GM21529 (cell line): ENCODE measurements around the gene NAALADL1.

Source experiments
- ATAC-seq: cut with Tn5 transposase; IDR thresholded peaks from one replicate; pipeline ENCODE4 v1.9.1; 2021; ENCODE audit not compliant: unreplicated experiment

The NAALADL1 gene, protein sequence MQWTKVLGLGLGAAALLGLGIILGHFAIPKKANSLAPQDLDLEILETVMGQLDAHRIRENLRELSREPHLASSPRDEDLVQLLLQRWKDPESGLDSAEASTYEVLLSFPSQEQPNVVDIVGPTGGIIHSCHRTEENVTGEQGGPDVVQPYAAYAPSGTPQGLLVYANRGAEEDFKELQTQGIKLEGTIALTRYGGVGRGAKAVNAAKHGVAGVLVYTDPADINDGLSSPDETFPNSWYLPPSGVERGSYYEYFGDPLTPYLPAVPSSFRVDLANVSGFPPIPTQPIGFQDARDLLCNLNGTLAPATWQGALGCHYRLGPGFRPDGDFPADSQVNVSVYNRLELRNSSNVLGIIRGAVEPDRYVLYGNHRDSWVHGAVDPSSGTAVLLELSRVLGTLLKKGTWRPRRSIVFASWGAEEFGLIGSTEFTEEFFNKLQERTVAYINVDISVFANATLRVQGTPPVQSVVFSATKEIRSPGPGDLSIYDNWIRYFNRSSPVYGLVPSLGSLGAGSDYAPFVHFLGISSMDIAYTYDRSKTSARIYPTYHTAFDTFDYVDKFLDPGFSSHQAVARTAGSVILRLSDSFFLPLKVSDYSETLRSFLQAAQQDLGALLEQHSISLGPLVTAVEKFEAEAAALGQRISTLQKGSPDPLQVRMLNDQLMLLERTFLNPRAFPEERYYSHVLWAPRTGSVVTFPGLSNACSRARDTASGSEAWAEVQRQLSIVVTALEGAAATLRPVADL

GRCh38 chr11:65058419-65059054, at the start of gene NAALADL1:
TSS of gene NAALADL1 (minus strand) at chr11:65058553. CDS start at chr11:65058521, 32 bp downstream.
- ATAC-seq = no peak

DNA sequence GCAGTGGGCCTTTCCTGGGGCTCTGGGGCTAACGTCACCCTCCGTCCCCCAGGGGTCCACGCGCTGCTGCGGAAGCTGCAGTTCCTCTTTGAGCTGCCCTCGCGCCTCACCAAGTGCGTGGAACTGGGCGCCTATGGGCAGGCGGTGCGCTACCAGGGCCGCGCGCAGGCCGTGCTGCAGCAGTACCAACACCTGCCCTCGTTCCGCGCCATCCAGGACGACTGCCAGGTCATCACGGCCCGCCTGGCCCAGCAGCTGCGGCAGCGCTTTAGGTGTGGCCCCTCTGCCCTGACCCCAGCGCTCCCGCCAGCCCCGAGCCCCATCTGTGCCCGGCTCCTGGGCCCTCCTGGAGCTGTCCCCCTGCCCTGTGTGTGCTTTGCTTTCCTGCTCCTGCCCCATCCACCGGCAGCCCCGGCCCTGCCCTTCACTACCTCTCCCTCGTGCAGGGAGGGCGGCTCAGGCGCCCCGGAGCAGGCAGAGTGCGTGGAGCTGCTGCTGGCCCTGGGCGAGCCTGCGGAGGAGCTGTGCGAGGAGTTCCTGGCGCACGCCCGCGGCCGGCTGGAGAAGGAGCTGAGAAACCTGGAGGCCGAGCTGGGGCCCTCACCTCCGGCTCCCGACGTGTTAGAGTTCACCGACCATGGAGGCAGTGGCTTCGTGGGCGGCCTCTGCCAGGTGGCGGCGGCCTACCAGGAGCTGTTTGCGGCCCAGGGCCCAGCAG, 49.6 kb upstream of the NAALADL1 start:
- ATAC-seq = no peak

GRCh38 chr11:65107078-65107477, 48.7 kb upstream of the NAALADL1 start:
- no peak for ATAC-seq

DNA sequence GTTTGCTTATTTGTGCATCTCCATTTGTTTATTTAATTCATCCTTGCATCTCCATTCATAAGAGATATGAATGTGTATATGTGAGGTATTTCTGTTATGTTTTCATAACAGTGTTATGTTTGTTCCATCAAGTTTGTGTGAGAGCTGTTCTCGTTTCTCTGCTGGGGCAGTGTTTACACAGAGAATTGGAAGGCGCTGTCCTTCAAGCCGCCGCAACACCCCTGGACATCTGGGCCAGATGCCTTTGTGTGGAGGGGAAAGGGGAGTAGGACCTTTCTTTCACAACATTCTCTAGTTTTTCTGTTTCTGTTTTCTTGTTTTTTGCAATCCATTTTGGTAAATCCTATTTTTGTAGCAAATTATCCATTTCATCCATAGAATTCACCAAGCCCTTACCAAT, 46.3 kb upstream of the NAALADL1 start:
- no peak for ATAC-seq

DNA sequence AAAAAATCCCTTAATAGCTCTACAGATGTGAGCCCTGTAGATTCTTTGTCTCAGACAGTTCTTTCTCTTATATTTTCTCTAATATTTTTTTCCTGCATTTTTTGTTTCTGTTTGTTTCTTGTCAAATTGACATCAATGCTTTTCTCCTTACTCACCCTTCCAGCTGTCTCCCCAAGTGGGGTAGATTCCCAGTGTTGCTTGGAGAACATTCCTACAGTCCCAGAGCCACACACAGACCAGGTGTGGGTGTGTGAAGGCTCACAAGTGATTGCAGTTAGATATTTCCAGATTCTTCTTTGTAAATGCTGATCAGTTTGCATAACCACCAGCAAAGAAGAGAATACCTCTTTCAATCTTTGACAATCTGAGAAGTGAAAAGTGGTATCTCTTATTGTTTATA, 45.1 kb upstream of the NAALADL1 start:
- ATAC-seq = no peak

GRCh38 chr11:65102142-65103095, 44.1 kb upstream of the NAALADL1 start:
- ATAC-seq = no peak

DNA sequence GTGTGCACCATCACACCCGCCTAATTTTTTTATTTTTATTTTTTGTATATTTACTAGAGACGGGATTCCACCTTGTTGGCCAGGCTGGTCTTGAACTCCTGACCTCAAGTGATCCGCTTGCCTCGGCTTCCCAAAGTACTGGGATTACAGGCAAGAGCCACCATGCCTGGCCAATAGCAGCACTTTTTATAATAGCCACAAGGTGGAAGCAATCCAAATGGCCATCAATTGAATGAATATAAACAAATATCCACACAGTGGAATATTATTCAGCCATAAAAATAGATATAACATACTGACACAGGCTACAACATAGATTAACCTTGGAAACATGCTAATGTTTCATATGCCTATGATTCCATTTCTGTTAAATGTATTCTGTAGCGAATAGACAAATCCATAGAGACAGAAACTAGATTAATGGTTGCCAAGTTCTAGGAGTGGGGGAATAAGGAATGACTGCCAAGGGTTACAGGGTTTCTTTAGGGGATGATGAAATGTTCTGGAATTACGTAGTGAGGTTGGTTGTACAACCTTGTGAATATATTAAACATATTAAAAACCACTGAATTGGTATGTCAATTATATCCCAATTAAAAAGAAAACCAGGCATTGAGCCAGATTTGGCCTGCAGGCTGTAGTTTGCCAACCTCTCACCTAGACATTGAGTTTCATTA, 42.5 kb upstream of the NAALADL1 start:
- ATAC-seq = no peak

- no peak for ATAC-seq
Observed at GRCh38 chr11:65096926-65097325, 38.6 kb upstream of the NAALADL1 start.

DNA sequence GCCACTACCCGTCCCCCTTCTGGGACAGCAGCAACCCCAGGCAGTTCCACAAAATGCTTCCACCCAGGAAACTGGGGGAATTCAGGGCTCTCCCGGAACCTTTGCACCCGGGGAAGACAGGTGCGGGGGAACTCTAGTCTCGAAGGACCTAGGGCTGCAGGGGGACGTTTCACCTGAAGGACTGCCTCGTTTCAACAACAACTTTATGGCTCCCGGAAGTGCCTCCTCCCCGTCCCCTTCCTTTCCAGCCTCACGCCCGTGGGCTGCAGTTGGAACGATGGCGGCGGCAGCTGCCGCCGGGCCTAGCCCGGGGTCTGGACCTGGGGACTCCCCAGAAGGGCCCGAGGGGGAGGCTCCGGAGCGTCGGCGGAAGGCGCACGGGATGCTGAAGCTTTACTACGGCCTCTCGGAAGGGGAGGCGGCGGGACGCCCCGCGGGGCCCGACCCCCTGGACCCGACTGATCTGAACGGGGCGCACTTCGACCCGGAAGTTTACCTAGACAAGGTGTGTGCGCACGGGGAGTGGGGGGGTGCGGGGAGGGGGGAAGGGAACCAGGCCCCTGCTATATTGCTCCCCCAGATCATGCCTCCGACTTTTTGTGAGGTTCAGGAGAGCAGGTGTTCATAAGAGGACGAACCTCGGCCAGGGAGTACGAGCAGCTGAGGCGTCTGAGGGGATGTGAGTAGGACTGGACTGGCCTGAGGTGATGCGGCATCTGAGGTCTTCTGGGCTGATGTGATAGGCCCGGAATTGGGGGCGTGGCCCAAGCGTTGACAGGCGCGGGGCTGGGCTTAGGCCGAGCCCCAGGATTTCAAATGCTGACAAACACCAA, 37.8 kb upstream of the NAALADL1 start, which contains the start of gene VPS51:
Gene VPS51 (plus strand): TSS at position 241 of the 833 bp plus-strand sequence. CDS start 37 bp downstream, at position 278.
- ATAC-seq = peak; percentile 89

GRCh38 chr11:65095427-65095826, 37.1 kb upstream of the NAALADL1 start:
- ATAC-seq = no peak

DNA sequence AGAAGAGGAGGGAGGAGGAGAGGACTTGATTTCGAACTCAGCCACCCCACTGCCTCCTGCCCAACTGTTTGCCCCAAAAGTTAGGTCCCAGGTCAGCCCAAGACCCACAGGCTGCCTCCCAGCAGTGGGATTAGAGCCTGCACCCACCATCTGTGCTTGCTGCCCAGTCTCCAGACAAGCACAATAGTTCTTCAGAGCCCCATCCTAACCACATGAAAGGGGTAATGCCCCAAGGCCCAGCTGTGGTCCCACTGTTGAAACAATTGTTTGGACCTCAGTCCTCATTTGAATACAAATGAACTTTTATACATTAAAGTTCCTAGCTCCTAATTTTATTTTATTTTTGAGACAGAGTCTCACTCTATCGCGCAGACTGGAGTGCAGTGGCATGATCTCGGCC, 32.3 kb upstream of the NAALADL1 start:
- no peak for ATAC-seq

GRCh38 chr11:65089621-65090020, 31.3 kb upstream of the NAALADL1 start:
- no peak for ATAC-seq

- no peak for ATAC-seq
Observed at GRCh38 chr11:65087827-65088226, 29.5 kb upstream of the NAALADL1 start.

GRCh38 chr11:65087216-65087615, 28.9 kb upstream of the NAALADL1 start:
- no peak for ATAC-seq

DNA sequence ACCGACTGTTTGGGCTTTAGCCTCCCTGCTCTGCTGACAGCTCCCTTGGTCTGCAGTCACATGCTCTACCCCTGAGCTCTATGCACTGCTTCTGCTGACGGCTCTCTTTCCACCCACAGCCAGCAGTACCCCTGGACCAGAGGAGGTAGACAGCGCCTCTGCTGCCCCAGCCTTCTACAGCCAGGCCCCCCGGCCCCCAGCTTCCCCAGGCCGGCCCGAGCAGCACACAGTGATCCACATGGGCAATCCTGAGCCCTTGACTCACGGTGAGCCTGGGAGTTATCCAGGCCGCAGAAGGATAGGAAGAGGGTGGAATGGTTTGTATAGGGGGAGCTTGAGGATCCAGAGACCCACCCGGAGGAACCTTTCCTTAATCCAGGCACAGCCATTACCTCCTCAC, 28.5 kb upstream of the NAALADL1 start:
- ATAC-seq = no peak

DNA sequence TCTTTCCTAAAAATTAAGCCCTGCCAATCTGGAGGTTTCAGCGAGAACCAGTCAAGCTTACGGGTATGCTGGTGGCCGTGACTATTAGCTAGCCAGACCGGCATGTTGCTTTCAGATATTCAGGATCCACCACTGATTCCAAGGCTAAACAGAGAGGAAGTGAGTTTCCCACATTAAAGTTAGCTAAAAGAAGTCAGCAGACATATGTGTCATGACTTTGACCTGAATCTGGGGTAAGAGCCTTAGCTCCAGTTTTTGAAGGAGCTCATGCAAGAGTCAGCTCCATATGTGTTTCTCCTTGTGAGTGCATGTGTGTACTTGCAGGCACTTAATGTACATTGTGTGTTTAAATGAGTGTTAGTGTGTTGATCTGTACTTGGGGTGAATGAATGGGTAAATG, 27.1 kb upstream of the NAALADL1 start:
- ATAC-seq = no peak

GRCh38 chr11:65084598-65085375, 26.4 kb upstream of the NAALADL1 start:
- ATAC-seq = no peak
